ENCODE data around the gene KRTAP5-3. TPM values are rescaled to one million over a fixed set of nuclear protein-coding genes. Genes with fewer than 3 reads are reported as not detected.
A peak's percentile ranks its signal among the peaks of the same experiment; 100 is the strongest.

The KRTAP5-3 gene
- total RNA-seq, 1 donor from 2014 or later = not detected

DNA sequence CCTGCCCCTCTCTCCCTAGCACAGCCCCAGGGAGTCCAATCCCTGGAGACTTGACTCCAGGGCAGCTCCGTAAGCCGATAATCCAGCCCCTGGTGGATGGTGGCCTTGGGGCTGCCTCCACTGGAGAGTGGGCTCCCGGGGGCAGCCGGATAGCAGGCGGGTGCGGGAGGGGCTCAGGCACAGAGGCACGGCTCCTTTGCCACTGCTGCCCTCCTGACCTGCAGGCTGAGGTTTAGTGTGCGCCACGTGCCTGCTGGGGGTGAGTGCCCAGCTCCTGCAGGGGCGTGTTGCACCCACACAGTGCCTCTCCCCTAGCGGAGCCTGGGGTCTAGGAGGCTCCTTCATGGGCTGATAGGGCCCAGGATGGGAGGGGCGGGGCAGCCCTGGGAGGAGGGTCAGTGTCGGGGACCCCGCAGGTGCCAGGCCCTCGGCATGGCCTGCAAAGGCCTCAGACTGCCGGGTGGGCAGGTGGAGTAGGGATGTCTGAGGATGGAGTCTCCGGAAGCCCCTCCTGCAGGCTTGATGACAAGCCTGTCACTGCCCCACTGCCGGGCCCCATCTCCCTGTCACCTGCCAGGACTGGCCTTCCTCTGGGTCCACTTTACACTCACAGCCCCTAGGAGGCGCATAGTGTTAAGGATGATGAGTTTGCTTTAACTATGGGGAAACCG, 41.7 kb downstream of the KRTAP5-3 start:
- peaks cover 15% of the 10 kb centered on the region for H3K4me1 Mint-ChIP-seq (ENCODE audit: unreplicated experiment)
- H3K27ac Mint-ChIP-seq (ENCODE audit: unreplicated experiment) = no peak overlapping the region
- H3K36me3 Mint-ChIP-seq (ENCODE audit: unreplicated experiment) = peaks cover 4% of the 10 kb centered on the region
- DNase-seq (ENCODE audit: extremely low spot score, unreplicated experiment) = no peak
- no peaks in the 10 kb centered on the region for H3K9me3 Mint-ChIP-seq (ENCODE audit: unreplicated experiment)
- H3K27me3 Mint-ChIP-seq (ENCODE audit: unreplicated experiment) = no peaks in the 10 kb centered on the region
- TF ChIP-seq, protein P1, sequence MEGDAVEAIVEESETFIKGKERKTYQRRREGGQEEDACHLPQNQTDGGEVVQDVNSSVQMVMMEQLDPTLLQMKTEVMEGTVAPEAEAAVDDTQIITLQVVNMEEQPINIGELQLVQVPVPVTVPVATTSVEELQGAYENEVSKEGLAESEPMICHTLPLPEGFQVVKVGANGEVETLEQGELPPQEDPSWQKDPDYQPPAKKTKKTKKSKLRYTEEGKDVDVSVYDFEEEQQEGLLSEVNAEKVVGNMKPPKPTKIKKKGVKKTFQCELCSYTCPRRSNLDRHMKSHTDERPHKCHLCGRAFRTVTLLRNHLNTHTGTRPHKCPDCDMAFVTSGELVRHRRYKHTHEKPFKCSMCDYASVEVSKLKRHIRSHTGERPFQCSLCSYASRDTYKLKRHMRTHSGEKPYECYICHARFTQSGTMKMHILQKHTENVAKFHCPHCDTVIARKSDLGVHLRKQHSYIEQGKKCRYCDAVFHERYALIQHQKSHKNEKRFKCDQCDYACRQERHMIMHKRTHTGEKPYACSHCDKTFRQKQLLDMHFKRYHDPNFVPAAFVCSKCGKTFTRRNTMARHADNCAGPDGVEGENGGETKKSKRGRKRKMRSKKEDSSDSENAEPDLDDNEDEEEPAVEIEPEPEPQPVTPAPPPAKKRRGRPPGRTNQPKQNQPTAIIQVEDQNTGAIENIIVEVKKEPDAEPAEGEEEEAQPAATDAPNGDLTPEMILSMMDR (IDR thresholded peaks at IDR 0.05) = no peak
- H3K4me3 Mint-ChIP-seq (ENCODE audit: unreplicated experiment) = no peak overlapping the region

DNA sequence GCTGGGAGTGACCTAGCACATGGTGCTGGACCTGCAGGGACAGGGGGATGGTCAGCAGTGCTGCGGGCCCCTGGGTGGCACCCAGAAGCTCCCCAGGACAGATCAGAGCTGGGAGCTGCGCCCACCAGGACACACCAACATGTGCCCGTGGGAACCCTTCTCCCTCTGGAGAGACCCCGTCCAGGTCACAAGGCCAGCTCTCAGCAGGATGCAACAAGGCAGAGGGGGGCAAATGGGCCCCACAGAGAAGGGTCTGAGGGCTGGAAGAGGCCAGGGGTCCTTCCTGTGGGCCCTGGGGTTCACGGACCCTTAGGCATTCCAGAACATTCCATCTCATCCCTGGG, 42.4 kb downstream of the KRTAP5-3 start:
- peaks cover 15% of the 10 kb centered on the region for H3K4me1 Mint-ChIP-seq (ENCODE audit: unreplicated experiment)
- H3K36me3 Mint-ChIP-seq (ENCODE audit: unreplicated experiment) = peaks cover 4% of the 10 kb centered on the region
- H3K27ac Mint-ChIP-seq (ENCODE audit: unreplicated experiment) = no peak overlapping the region
- H3K4me3 Mint-ChIP-seq (ENCODE audit: unreplicated experiment) = no peak overlapping the region
- H3K27me3 Mint-ChIP-seq (ENCODE audit: unreplicated experiment) = no peaks in the 10 kb centered on the region
- no peaks in the 10 kb centered on the region for H3K9me3 Mint-ChIP-seq (ENCODE audit: unreplicated experiment)
- TF ChIP-seq, protein P1 (IDR thresholded peaks at IDR 0.05) = no peak
- DNase-seq (ENCODE audit: extremely low spot score, unreplicated experiment) = no peak

DNA sequence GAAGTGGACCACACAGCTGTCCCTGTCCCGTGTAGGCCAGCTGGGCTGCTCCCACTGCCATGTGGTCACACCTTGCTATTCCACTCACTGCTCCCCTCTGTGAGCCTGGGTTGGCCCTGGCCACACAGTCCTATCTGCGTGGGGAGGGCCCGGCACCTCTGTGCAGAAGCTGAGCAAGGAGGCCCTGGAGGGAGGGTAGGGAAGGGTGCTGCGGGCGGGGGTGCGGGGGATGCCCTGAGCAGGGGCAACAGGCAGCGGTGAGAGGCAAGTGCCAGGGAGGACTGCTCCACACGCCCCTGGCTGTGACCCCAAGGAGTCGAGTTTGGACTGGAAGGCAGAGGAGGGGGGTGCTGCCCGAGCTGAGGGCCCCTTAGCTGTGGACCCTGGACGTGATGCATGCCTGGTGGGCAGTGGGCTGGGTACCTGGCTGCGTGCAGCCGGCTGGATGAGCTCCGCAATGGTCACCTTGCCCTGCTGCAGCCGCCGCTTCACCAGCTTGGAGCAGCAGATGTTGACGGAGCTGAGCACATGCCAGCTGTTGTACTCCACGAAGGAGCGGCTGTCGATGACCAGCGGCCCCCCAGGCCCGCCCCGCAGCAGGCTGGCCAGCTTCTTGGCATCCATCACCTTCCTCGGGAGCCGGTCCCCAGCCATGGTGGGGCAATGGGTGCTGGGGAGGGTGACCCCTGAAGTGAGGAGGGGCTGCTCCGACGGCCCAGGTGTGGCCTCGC, 42.9 kb downstream of the KRTAP5-3 start:
- peaks cover 4% of the 10 kb centered on the region for H3K36me3 Mint-ChIP-seq (ENCODE audit: unreplicated experiment)
- no peaks in the 10 kb centered on the region for H3K9me3 Mint-ChIP-seq (ENCODE audit: unreplicated experiment)
- H3K4me1 Mint-ChIP-seq (ENCODE audit: unreplicated experiment) = peaks cover 13% of the 10 kb centered on the region
- TF ChIP-seq, protein P1 (IDR thresholded peaks at IDR 0.05) = no peak
- DNase-seq (ENCODE audit: extremely low spot score, unreplicated experiment) = no peak
- no peak overlapping the region for H3K27ac Mint-ChIP-seq (ENCODE audit: unreplicated experiment)
- no peak overlapping the region for H3K4me3 Mint-ChIP-seq (ENCODE audit: unreplicated experiment)
- no peaks in the 10 kb centered on the region for H3K27me3 Mint-ChIP-seq (ENCODE audit: unreplicated experiment)

DNA sequence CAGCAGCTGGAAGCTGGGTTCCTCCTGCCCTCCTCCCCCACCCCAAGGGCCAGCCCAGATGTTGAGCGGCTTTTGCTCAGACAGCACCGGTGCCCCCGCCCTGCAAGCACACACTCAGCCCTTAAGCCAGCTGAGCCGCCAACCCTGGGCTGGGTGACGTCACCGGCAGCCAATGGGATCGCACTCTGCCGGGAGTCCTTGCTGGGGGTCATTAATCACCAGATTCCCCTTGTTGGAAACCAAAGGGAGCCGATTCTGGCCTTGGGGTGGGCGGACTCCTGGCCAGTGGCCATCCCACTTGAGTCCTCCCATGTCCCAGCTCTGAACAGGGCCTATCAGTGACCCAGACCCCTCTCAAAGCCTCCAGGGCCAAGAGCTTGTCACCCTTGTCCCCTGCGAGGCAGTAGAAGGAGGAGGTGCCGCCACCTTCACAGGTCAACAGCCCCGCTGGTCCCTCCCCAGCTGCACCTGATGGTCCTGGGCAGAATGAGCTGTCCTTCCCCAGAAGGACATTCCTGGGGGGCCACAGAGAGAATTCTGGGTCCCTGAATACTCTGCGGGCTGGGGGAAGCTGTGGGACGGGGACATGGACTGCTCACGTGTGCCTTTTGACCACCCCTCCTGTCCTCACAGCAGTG, 43.6 kb downstream of the KRTAP5-3 start:
- Mint-ChIP-seq H3K9me3 (ENCODE audit: unreplicated experiment) (no peaks in the 10 kb centered on the region), H3K36me3 (ENCODE audit: unreplicated experiment) (peaks cover 4% of the 10 kb centered on the region), H3K27me3 (ENCODE audit: unreplicated experiment) (no peaks in the 10 kb centered on the region), H3K27ac (ENCODE audit: unreplicated experiment) (no peak overlapping the region), H3K4me1 (ENCODE audit: unreplicated experiment) (peaks cover 16% of the 10 kb centered on the region), H3K4me3 (ENCODE audit: unreplicated experiment) (no peak overlapping the region)
- TF ChIP-seq, protein P1 (IDR thresholded peaks at IDR 0.05) = no peak
- DNase-seq (ENCODE audit: extremely low spot score, unreplicated experiment) = peak; percentile 85

Measured in osteocyte (in vitro differentiated cells).